Astrocyte of the cerebellum (primary cell): ENCODE data around the gene UBE2C.

Source experiments
- DNase-seq: peaks from one replicate; pipeline ENCODE4 v3.0.0-alpha.2; 2011; ENCODE audit warnings: low read depth
- H3K4me3 ChIP-seq: 2 replicates; pipeline ENCODE4 v1.5.1; 2011; ENCODE audit warnings: mild to moderate bottlenecking, low read depth, low read length, moderate library complexity
- in situ Hi-C: cut with HindIII; loops from 2 replicates; pipeline ENCODE4 v1.10.0; 2017; ENCODE audit warnings: low sequenced_read_pairs
- TF ChIP-seq, protein P1 (sequence below): IDR thresholded peaks from 2 replicates; pipeline ENCODE4 v1.5.1; 2012; ENCODE audit warnings: low read length, low read depth, moderate library complexity, mild to moderate bottlenecking; ENCODE audit errors: missing control alignments

Gene UBE2C

DNA sequence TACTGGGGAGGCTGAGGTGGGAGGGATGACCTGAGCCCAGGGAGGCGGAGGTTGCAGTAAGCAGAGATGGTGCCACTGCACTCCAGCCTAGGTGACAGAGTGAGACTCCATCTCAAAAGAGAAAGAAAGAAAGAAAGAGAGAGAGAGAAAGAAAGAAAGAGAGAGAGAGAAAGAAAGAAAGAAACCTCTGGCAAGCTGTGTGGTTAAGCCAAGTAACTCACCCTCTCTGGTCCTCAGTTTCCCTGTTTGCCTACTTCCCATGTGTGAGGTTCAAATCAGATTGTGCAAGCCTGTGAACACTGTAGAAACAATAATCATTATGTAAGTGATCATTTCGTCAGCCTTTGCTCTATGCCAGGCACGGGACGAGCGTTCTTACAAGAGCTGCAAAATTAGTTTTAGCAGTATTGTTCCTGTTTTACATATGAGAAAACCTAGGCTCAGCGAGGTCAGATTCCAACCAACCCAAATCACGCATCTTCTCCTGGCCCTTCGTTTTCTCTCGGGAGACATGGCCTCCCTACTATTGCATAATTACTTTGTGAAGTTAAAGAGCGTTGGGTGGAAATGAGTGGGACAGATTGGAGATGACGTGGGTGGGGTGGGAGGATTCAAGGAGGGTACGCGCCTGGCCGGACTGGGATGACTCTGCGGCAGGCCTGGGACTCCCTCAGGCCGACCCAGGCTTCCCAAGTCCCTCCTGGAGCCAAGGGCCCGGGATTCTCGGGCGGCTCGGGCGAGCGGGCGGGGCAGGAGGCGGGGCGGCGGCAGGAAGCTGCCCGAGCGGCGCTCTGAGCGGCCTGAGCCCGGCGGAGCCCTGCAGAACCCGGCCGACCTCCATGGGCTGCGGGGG lies 20.8 kb downstream of the UBE2C start, which contains the start of gene SNX21:
TSS of gene SNX21 (plus strand) at position 770 of the 853 bp plus-strand sequence. CDS start 121 bp downstream, outside the sequence.
- peak; percentile 72 for DNase-seq

GRCh38 chr20:45833883-45834796 lies 21.7 kb downstream of the UBE2C start:
- no peak for DNase-seq

More for the DNA sequence above, 20.8 kb downstream of the UBE2C start, which contains the start of gene SNX21:
- H3K4me3 ChIP-seq, result peak within 1 kb of the TSS; percentile 63
- in situ Hi-C loops, result no loop called here
- TF ChIP-seq, protein P1, sequence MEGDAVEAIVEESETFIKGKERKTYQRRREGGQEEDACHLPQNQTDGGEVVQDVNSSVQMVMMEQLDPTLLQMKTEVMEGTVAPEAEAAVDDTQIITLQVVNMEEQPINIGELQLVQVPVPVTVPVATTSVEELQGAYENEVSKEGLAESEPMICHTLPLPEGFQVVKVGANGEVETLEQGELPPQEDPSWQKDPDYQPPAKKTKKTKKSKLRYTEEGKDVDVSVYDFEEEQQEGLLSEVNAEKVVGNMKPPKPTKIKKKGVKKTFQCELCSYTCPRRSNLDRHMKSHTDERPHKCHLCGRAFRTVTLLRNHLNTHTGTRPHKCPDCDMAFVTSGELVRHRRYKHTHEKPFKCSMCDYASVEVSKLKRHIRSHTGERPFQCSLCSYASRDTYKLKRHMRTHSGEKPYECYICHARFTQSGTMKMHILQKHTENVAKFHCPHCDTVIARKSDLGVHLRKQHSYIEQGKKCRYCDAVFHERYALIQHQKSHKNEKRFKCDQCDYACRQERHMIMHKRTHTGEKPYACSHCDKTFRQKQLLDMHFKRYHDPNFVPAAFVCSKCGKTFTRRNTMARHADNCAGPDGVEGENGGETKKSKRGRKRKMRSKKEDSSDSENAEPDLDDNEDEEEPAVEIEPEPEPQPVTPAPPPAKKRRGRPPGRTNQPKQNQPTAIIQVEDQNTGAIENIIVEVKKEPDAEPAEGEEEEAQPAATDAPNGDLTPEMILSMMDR, result no peak

DNA sequence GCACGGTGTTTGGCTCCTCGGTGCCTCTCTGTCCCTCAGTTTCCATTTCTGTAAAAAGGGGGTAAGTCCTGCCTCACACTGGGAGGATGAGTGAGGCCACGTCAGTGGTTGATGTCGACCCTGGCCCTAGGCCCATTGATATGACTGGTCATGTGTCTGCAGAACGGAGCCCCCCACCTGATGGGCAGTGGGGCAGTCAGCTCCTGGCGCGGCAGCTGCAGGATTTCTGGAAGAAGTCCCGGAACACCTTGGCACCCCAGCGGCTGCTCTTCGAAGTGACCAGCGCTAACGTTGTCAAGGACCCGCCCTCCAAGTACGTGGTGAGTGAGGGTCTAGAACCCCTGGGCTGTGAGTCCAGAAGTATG lies 22.3 kb downstream of the UBE2C start:
- TF ChIP-seq, protein P1, result no peak
- DNase-seq, result no peak
- in situ Hi-C loops, result no loop called here
- H3K4me3 ChIP-seq, result peak overlapping the region; percentile 63

More at GRCh38 chr20:45833883-45834796, 21.7 kb downstream of the UBE2C start:
- in situ Hi-C loops, result no loop called here
- TF ChIP-seq, protein P1, result no peak
- H3K4me3 ChIP-seq, result peak overlapping the region; percentile 63

GRCh38 chr20:45835329-45835765 lies 22.9 kb downstream of the UBE2C start:
- in situ Hi-C loops, result no loop called here
- H3K4me3 ChIP-seq, result peak overlapping the region; percentile 63
- DNase-seq, result no peak
- TF ChIP-seq, protein P1, result no peak

- DNase-seq, result no peak
- in situ Hi-C loops, result no loop called here
- TF ChIP-seq, protein P1, result no peak
- no peak overlapping the region for H3K4me3 ChIP-seq
Observed at GRCh38 chr20:45835825-45836224, 23.4 kb downstream of the UBE2C start.

DNA sequence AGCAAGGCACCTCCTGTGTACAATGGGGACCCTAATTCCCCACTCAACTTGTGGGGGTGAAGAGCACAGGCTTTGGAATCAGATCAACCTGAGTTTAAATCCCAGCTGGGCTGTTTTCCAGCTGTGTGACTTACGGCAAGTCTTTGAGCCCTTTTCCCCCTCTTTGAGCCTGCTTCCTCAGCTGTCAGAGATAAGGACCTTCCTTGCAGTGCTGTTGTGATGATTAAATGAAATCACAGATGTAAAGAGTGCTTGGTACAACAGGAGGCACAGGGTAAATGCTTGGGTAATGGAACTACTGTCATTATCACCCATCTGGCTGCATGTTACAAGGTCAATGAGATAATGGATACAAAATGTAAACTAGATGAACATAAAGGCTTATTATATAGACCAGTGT lies 24.4 kb downstream of the UBE2C start:
- DNase-seq, result no peak
- in situ Hi-C loops, result no loop called here
- TF ChIP-seq, protein P1, result no peak
- H3K4me3 ChIP-seq, result no peak overlapping the region
